WTC11 (cell line): ENCODE data around the gene CPAMD8. TPM values are rescaled to one million over a fixed set of nuclear protein-coding genes. Genes with fewer than 3 reads are reported as not detected.

Experiments used
- ATAC-seq: fragments of 200-7000 bp; cut with Tn5 transposase; 2 replicates; pipeline ENCODE4 v1.10.0; 2021; ENCODE audit warnings: mild to moderate bottlenecking, moderate library complexity
- CTCF ChIA-PET: fragments of 300-600 bp; sonication (Branson Sonifier 250); formaldehyde crosslinking; loops from one replicate; lab custom pipeline; 2021; ENCODE audit warnings: antibody characterized with exemption; lab: Charles Lee
- POLR2A ChIA-PET: fragments of 350-600 bp; sonication (Branson Sonifier 250); formaldehyde crosslinking; loops from one replicate; lab custom pipeline; 2021; ENCODE audit warnings: antibody characterized with exemption; lab: Charles Lee
- DNase-seq: peaks from one replicate; pipeline ENCODE4 v3.0.0; 2021; ENCODE audit warnings: low spot score
- H3K27ac Mint-ChIP-seq: 2 replicates; pipeline ENCODE4 v1.8.0; 2021; ENCODE audit warnings: mixed read lengths
- H3K27me3 Mint-ChIP-seq: 2 replicates; pipeline ENCODE4 v1.8.0; 2021; ENCODE audit warnings: low read depth, mild to moderate bottlenecking, moderate library complexity, mixed read lengths
- H3K36me3 Mint-ChIP-seq: 2 replicates; pipeline ENCODE4 v1.8.0; 2021; ENCODE audit warnings: mixed read lengths
- H3K4me1 Mint-ChIP-seq: 2 replicates; pipeline ENCODE4 v1.8.0; 2022; ENCODE audit warnings: mixed read lengths
- H3K4me3 Mint-ChIP-seq: 2 replicates; pipeline ENCODE4 v1.8.0; 2021; ENCODE audit warnings: mild to moderate bottlenecking, moderate library complexity, mixed read lengths
- H3K9me3 Mint-ChIP-seq: 2 replicates; pipeline ENCODE4 v1.8.0; 2021; ENCODE audit warnings: mixed read lengths
- CTCF ChIP-seq: fragments of 200-600 bp; IDR thresholded peaks from 2 replicates; pipeline ENCODE4 v1.8.0; 2022; ENCODE audit warnings: antibody characterized with exemption
- E2F5 ChIP-seq: sonication (generic); formaldehyde crosslinking; IDR thresholded peaks from 2 replicates; pipeline ENCODE4 v1.8.1; 2022; ENCODE audit warnings: mild to moderate bottlenecking, moderate library complexity, missing genetic modification reagents
- FOXP1 ChIP-seq: sonication (generic); formaldehyde crosslinking; IDR thresholded peaks from 2 replicates; pipeline ENCODE4 v1.8.0; 2022; ENCODE audit warnings: missing genetic modification reagents, mild to moderate bottlenecking, moderate library complexity, borderline replicate concordance
- FOXP4 ChIP-seq: sonication (generic); formaldehyde crosslinking; IDR thresholded peaks from 2 replicates; pipeline ENCODE4 v1.8.0; 2022; ENCODE audit warnings: mild to moderate bottlenecking, missing genetic modification reagents
- GRHL2 ChIP-seq: fragments of 250-450 bp; sonication (Bioruptor Pico); IDR thresholded peaks from 2 replicates; pipeline ENCODE4 v1.8.0; 2022; ENCODE audit warnings: mild to moderate bottlenecking, moderate library complexity; ENCODE audit not compliant: insufficient replicate concordance, severe bottlenecking
- GTF2I ChIP-seq: fragments of 250-450 bp; sonication (Bioruptor Pico); conservative IDR thresholded peaks from 2 replicates; pipeline ENCODE4 v1.4.0; 2021; ENCODE audit warnings: mild to moderate bottlenecking
- JUN ChIP-seq: sonication (generic); formaldehyde crosslinking; IDR thresholded peaks from 2 replicates; pipeline ENCODE4 v1.8.0; 2023; ENCODE audit warnings: mild to moderate bottlenecking, missing genetic modification reagents
- MYBL2 ChIP-seq: sonication (generic); formaldehyde crosslinking; IDR thresholded peaks from 2 replicates; pipeline ENCODE4 v1.8.1; 2023; ENCODE audit warnings: mild to moderate bottlenecking, moderate library complexity, missing genetic modification reagents
- NR1H2 ChIP-seq: sonication (generic); formaldehyde crosslinking; IDR thresholded peaks from 2 replicates; pipeline ENCODE4 v1.9.0; 2021; ENCODE audit warnings: mild to moderate bottlenecking, moderate library complexity, missing genetic modification reagents
- NR3C1 ChIP-seq: sonication (generic); formaldehyde crosslinking; conservative IDR thresholded peaks from 2 replicates; pipeline ENCODE4 v1.8.1; 2023; ENCODE audit warnings: low read depth, mild to moderate bottlenecking, missing genetic modification reagents
- PRDM15 ChIP-seq: sonication (generic); formaldehyde crosslinking; IDR thresholded peaks from 2 replicates; pipeline ENCODE4 v1.8.0; 2022; ENCODE audit warnings: missing genetic modification reagents
- SMAD4 ChIP-seq: sonication (generic); formaldehyde crosslinking; IDR thresholded peaks from 2 replicates; pipeline ENCODE4 v1.8.0; 2022; ENCODE audit warnings: mild to moderate bottlenecking, missing genetic modification reagents
- SOX15 ChIP-seq: fragments of 250-450 bp; sonication (Bioruptor Pico); IDR thresholded peaks from 2 replicates; pipeline ENCODE4 v1.9.0; 2021; ENCODE audit warnings: mild to moderate bottlenecking
- USF1 ChIP-seq: sonication (generic); formaldehyde crosslinking; IDR thresholded peaks from 2 replicates; pipeline ENCODE4 v1.8.0; 2022; ENCODE audit warnings: mild to moderate bottlenecking, missing genetic modification reagents
- ZNF281 ChIP-seq: sonication (generic); formaldehyde crosslinking; IDR thresholded peaks from 2 replicates; pipeline ENCODE4 v1.8.0; 2023; ENCODE audit warnings: mild to moderate bottlenecking, missing genetic modification reagents
- total RNA-seq: library from RNA; stranded (reverse); gene quantifications from 3 replicates; pipeline ENCODE4 v1.2.3, GENCODE V29; 2021

CPAMD8 gene
- total RNA-seq, 1 experiment from 2014 or later = 6.9 TPM

- no peak for DNase-seq
- peaks cover 53% of the 10 kb centered on the region for H3K36me3 Mint-ChIP-seq
- POLR2A ChIA-PET = no interaction called here
- no peak for ATAC-seq
- H3K9me3 Mint-ChIP-seq = peaks cover 8% of the 10 kb centered on the region
- H3K27ac Mint-ChIP-seq = peak overlapping the region; percentile 100
- CTCF ChIA-PET = no interaction called here
- H3K4me3 Mint-ChIP-seq = no peak overlapping the region
- H3K4me1 Mint-ChIP-seq = no peaks in the 10 kb centered on the region
- no peaks in the 10 kb centered on the region; the same call in 1 of the 2 replicates for H3K27me3 Mint-ChIP-seq
- TF ChIP-seq SMAD4 (CRISPR knock-in tag) (no peak), FOXP1 (CRISPR knock-in tag) (no peak), CTCF (no peak), PRDM15 (CRISPR knock-in tag) (no peak), FOXP4 (CRISPR knock-in tag) (no peak), NR3C1 (CRISPR knock-in tag) (no peak), JUN (CRISPR knock-in tag) (no peak), USF1 (CRISPR knock-in tag) (no peak), ZNF281 (CRISPR knock-in tag) (no peak), GTF2I (CRISPR knock-in tag) (no peak), MYBL2 (CRISPR knock-in tag) (no peak), SOX15 (CRISPR knock-in tag) (no peak), NR1H2 (CRISPR knock-in tag) (no peak), E2F5 (CRISPR knock-in tag) (no peak), GRHL2 (CRISPR knock-in tag) (no peak)
These were observed 152.2 kb downstream of the CPAMD8 start for GRCh38 chr19:16874250-16874977.
